Activated T-helper 1 cell treated with anti-CD3 and anti-CD28 coated beads, Interleukin-12 subunit alpha, Interleukin-12 subunit beta, Interleukin-2, Interleukin-4 antibody, amounts not matched to agents 30 ng/mL and 10 ng/mL and 1 ng/mL, durations not matched to agents 14 hours and 24 hours and 36 hours (primary cell): ENCODE results near the gene COPG1. TPM values are rescaled to one million over a fixed set of nuclear protein-coding genes. Genes with fewer than 3 reads are reported as not detected.
"Not testable (repeated sequence)": the region's sequence is repeated elsewhere in the genome, so short reads cannot be mapped to it uniquely, and the experiment has no call there.

Experiments
- DNase-seq: peaks from one replicate; pipeline ENCODE4 v3.0.0; 2021; ENCODE audit warnings: low spot score
- H3K27ac Mint-ChIP-seq: one replicate; pipeline ENCODE4 v1.8.0; 2021; ENCODE audit warnings: mild to moderate bottlenecking, mixed read lengths
- H3K27me3 Mint-ChIP-seq: one replicate; pipeline ENCODE4 v1.8.0; 2022; ENCODE audit warnings: mild to moderate bottlenecking, moderate library complexity, mixed read lengths; ENCODE audit not compliant: insufficient read depth
- H3K36me3 Mint-ChIP-seq: one replicate; pipeline ENCODE4 v1.8.0; 2021; ENCODE audit warnings: low read depth, mixed read lengths
- H3K4me1 Mint-ChIP-seq: one replicate; pipeline ENCODE4 v1.8.0; 2021; ENCODE audit warnings: low read depth, mixed read lengths
- H3K4me3 Mint-ChIP-seq: one replicate; pipeline ENCODE4 v1.8.0; 2021; ENCODE audit warnings: mild to moderate bottlenecking, moderate library complexity, mixed read lengths
- H3K9me3 Mint-ChIP-seq: one replicate; pipeline ENCODE4 v1.8.0; 2021; ENCODE audit warnings: mixed read lengths
- intact Hi-C: fragments of 100-400 bp; cut with micrococcal nuclease; formaldehyde crosslinking; loops from one replicate; pipeline ENCODE4 v1.15.1; 2024
- total RNA-seq: library from RNA; stranded (reverse); gene quantifications from 2 replicates; pipeline ENCODE4 v1.2.3, GENCODE V29; 2022

Gene COPG1, protein sequence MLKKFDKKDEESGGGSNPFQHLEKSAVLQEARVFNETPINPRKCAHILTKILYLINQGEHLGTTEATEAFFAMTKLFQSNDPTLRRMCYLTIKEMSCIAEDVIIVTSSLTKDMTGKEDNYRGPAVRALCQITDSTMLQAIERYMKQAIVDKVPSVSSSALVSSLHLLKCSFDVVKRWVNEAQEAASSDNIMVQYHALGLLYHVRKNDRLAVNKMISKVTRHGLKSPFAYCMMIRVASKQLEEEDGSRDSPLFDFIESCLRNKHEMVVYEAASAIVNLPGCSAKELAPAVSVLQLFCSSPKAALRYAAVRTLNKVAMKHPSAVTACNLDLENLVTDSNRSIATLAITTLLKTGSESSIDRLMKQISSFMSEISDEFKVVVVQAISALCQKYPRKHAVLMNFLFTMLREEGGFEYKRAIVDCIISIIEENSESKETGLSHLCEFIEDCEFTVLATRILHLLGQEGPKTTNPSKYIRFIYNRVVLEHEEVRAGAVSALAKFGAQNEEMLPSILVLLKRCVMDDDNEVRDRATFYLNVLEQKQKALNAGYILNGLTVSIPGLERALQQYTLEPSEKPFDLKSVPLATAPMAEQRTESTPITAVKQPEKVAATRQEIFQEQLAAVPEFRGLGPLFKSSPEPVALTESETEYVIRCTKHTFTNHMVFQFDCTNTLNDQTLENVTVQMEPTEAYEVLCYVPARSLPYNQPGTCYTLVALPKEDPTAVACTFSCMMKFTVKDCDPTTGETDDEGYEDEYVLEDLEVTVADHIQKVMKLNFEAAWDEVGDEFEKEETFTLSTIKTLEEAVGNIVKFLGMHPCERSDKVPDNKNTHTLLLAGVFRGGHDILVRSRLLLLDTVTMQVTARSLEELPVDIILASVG
- 157 and 160 TPM in 2 replicates for total RNA-seq

DNA sequence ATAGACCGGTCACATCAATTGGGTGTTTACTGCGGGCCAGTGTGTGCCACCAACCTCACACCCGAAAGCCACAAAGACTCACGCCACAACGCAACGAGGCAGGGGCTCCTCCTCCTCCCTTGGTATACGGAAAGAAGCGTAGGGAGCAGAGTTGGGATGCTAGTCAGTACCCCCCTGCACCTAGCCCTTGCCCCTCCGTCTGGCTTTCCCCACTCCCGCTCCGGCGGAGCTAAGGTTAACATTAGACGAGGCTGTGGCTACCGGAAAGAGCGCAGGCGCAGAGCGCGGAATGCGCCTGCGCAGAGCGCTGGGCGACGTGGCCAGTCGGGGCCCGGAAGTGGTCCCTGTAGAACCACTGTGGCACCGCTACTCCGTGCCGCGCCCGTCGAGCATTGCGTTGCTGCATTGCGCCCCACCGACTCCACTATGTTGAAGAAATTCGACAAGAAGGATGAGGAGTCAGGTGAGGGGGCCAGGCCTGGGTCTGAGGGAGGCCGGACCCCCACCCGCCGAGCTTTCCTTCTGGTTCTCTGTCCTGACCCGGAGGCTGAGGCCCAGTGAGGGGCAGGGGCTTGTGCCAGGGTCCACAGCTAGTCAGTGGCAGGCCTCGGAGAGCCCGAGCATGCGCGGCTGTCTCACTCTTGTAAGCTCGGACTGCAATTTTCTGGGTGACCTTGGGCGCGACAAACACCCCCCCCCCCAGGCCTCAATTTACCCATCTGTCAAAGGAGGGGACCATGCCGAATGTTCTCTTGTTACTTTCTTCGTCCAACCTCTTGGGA is at the start of gene COPG1:
Gene COPG1 (plus strand): TSS at position 323 of the 782 bp plus-strand sequence. CDS start 104 bp downstream, at position 427.
- intact Hi-C loops = loop anchor here (1.0 to 5.0 kb wide), 13 partner anchors 10 to 447 kb away; partner anchors contain the start of genes ACAD9, CFAP92 and ISY1
- Mint-ChIP-seq H3K9me3 (no peaks in the 10 kb centered on the region), H3K36me3 (peaks cover 31% of the 10 kb centered on the region), H3K4me1 (peaks cover 61% of the 10 kb centered on the region), H3K27ac (peak within 1 kb of the TSS; percentile 98), H3K27me3 (no peaks in the 10 kb centered on the region), H3K4me3 (peak within 1 kb of the TSS; percentile 98)
- peak; percentile 88 for DNase-seq

DNA sequence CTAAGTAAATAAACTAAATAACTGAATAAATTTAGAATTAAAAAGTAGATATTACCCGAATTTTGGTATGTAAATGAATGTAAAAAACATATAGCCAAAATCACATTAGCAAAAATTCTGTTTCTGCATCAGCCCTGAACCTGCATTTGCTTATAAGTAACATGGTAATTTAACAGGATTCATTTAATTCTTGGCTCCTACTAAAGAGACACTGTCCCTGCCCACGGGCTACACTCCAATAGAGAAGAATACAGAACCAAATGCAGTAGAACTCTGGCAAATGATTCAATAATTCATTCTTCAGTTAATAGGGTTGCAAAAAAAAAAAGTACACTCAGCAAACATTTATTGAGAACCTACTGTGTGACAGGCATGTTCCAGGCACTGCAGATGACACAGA is 44.9 kb upstream of the COPG1 start:
- H3K27me3 Mint-ChIP-seq = peaks cover 2% of the 10 kb centered on the region
- no peaks in the 10 kb centered on the region for H3K36me3 Mint-ChIP-seq
- H3K27ac Mint-ChIP-seq = no peak overlapping the region
- no peaks in the 10 kb centered on the region for H3K9me3 Mint-ChIP-seq
- no peak for DNase-seq
- peaks cover 4% of the 10 kb centered on the region for H3K4me1 Mint-ChIP-seq
- H3K4me3 Mint-ChIP-seq = no peak overlapping the region
- intact Hi-C loops = no loop called here

DNA sequence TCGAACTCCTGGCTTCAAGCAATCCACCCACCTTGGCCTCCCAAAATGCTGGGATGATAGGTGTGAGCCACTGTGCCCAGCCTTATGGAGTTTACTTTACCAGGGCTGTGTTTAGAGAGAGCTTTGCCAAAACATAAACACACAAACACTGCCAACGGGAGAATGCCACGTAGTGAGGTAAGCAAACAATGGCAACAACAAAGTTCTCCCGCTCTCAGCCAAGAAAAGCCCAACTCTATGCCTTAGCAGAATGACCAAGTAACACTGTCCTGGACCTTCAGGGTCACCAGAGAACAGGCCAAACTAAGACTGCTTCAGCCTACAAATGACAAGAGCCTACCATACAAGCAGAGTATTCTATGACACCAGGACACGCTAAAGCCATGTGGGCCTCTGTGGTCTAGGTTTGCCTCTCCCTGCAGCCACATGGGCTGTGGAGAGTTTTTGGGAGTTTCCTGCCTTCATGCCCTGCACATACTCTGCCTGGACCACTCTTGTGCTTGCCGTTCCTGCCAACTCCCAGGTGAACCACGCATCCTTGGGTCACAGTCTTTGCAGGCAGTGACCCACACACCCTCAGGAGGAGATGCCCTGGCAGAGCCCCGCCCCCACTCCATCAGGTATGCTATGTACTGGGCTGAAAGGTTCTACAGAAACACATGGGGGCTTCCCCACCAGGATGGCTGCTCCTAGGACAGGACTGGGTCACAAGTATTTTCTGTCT is 44.1 kb upstream of the COPG1 start:
- Mint-ChIP-seq H3K36me3 (no peaks in the 10 kb centered on the region), H3K4me1 (peaks cover 4% of the 10 kb centered on the region), H3K27me3 (peaks cover 5% of the 10 kb centered on the region), H3K4me3 (no peak overlapping the region), H3K9me3 (no peaks in the 10 kb centered on the region), H3K27ac (no peak overlapping the region)
- intact Hi-C loops = no loop called here
- DNase-seq = no peak

DNA sequence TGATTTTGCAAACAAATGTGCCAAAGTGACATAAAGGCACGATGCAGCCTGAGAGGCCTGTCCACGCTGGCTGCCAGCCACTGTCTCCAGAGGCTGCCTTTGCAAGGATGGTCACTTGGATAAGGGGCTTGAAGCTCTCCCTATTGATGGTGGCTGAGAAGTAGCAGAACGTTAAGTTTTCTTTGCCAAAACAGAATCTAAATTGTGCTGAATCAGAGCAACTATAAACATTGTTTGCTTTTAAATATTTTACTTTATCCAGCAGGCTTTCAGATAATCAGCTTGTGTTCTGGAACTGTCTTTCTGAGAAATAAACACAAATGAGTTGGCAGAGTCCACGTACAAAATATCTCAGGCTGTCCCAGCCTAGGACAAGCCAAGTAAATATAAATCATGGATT is 41.9 kb upstream of the COPG1 start:
- Mint-ChIP-seq H3K4me1 (peaks cover 4% of the 10 kb centered on the region), H3K36me3 (no peaks in the 10 kb centered on the region), H3K9me3 (no peaks in the 10 kb centered on the region), H3K27ac (no peak overlapping the region), H3K27me3 (peaks cover 6% of the 10 kb centered on the region), H3K4me3 (no peak overlapping the region)
- intact Hi-C loops = no loop called here
- DNase-seq = no peak

DNA sequence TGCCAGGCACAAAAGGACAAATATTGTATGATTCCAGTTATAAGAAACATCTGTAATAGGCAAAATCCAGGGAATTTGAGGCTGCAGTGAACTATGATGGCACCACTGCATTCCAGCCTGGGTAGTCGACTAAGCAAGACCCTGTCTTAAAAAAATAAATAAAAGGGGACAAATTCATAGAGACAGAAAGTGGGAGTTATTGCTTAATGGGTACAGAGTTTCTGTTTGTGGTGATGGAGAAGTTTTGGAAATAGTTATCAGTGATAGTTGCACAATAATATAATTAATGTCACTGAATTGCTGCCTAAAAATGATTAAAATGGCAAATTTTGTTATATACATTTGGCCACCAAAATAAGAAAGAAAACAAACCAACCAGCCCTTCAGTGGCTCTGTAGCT is 38.1 kb upstream of the COPG1 start:
- DNase-seq = no peak
- intact Hi-C loops = no loop called here
- Mint-ChIP-seq H3K4me3 (no peak overlapping the region), H3K4me1 (peaks cover 4% of the 10 kb centered on the region), H3K36me3 (no peaks in the 10 kb centered on the region), H3K27me3 (peaks cover 4% of the 10 kb centered on the region), H3K9me3 (no peaks in the 10 kb centered on the region), H3K27ac (no peak overlapping the region)

GRCh38 chr3:129211772-129212171 is 37.6 kb upstream of the COPG1 start:
- no peaks in the 10 kb centered on the region for H3K9me3 Mint-ChIP-seq
- H3K4me3 Mint-ChIP-seq = no peak overlapping the region
- H3K27ac Mint-ChIP-seq = no peak overlapping the region
- intact Hi-C loops = no loop called here
- H3K27me3 Mint-ChIP-seq = peaks cover 4% of the 10 kb centered on the region
- H3K36me3 Mint-ChIP-seq = no peaks in the 10 kb centered on the region
- peaks cover 4% of the 10 kb centered on the region for H3K4me1 Mint-ChIP-seq
- DNase-seq = no peak

DNA sequence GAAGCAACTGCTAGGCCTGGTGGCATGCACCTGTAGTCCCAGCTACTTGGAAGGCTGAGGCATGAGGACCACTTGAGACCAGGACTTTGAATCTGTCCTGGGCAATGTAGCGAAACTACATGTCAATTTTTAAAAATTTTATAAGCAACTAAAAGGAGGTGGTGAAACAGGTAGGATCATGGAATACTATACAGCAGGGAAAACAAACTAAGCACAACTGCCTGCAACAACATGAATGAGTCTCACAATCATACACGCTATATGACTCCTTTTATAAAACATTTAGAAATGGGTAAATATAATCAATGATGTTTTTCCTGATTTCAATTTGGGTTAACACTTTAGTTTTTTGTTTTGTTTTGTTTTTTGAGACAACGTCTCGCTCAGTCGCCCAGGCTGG is 36.2 kb upstream of the COPG1 start:
- no peak for DNase-seq
- Mint-ChIP-seq H3K27me3 (peaks cover 7% of the 10 kb centered on the region), H3K9me3 (no peaks in the 10 kb centered on the region), H3K4me3 (no peak overlapping the region), H3K27ac (no peak overlapping the region), H3K4me1 (no peaks in the 10 kb centered on the region), H3K36me3 (no peaks in the 10 kb centered on the region)
- intact Hi-C loops = no loop called here

- no peak overlapping the region for H3K27ac Mint-ChIP-seq
- no peaks in the 10 kb centered on the region for H3K9me3 Mint-ChIP-seq
- peaks cover 8% of the 10 kb centered on the region for H3K27me3 Mint-ChIP-seq
- no peak overlapping the region for H3K4me3 Mint-ChIP-seq
- intact Hi-C loops = no loop called here
- no peaks in the 10 kb centered on the region for H3K4me1 Mint-ChIP-seq
- no peaks in the 10 kb centered on the region for H3K36me3 Mint-ChIP-seq
- DNase-seq = no peak
Observed at GRCh38 chr3:129218742-129219141, 30.7 kb upstream of the COPG1 start.

- intact Hi-C loops, H3K9me3 Mint-ChIP-seq, H3K4me3 Mint-ChIP-seq, H3K36me3 Mint-ChIP-seq, H3K27ac Mint-ChIP-seq, DNase-seq, H3K27me3 Mint-ChIP-seq: not testable (repeated sequence)
- peaks cover 34% of the 10 kb centered on the region for H3K4me1 Mint-ChIP-seq
Observed at GRCh38 chr3:129224387-129224786, 25.0 kb upstream of the COPG1 start.

- peaks cover 40% of the 10 kb centered on the region for H3K4me1 Mint-ChIP-seq
- H3K27me3 Mint-ChIP-seq = no peaks in the 10 kb centered on the region
Observed at GRCh38 chr3:129224984-129225393, 24.4 kb upstream of the COPG1 start.

GRCh38 chr3:129226374-129226773 is 23.0 kb upstream of the COPG1 start:
- intact Hi-C loops = no loop called here
- peaks cover 3% of the 10 kb centered on the region for H3K36me3 Mint-ChIP-seq
- H3K27ac Mint-ChIP-seq = no peak overlapping the region
- H3K27me3 Mint-ChIP-seq = no peaks in the 10 kb centered on the region
- H3K9me3 Mint-ChIP-seq = no peaks in the 10 kb centered on the region
- peak overlapping the region; percentile 11 for H3K4me3 Mint-ChIP-seq
- H3K4me1 Mint-ChIP-seq = peaks cover 51% of the 10 kb centered on the region
- DNase-seq = no peak

More at GRCh38 chr3:129224984-129225393, 24.4 kb upstream of the COPG1 start:
- no peak for DNase-seq
- H3K36me3 Mint-ChIP-seq = peaks cover 3% of the 10 kb centered on the region
- peak overlapping the region; percentile 49 for H3K4me3 Mint-ChIP-seq
- peak overlapping the region; percentile 75 for H3K27ac Mint-ChIP-seq
- H3K9me3 Mint-ChIP-seq = no peaks in the 10 kb centered on the region
- intact Hi-C loops = no loop called here
